ENCODE data around the gene YTHDF1. TPM values are rescaled to one million over a fixed set of nuclear protein-coding genes. Genes with fewer than 3 reads are reported as not detected.

The YTHDF1 gene
- total and polyA plus RNA-seq, 2 donors (not counting 1 experiment from before 2014, with no cell fraction given) = 25.3 to 40.5 TPM

GRCh38 chr20:63164484-63165355 is 51.2 kb downstream of the YTHDF1 start:
- WGBS (ENCODE audit: insufficient coverage) = 82% methylated on average over 22 of the region's 24 CpGs
- H3K27ac ChIP-seq (ENCODE audit: low read length in 2 of 2) = no peak overlapping the region
- no peaks in the 10 kb centered on the region for H4K20me1 ChIP-seq (ENCODE audit: control insufficient read depth, insufficient read depth, low read length, poor library complexity, severe bottlenecking)
- H3K4me3 ChIP-seq (ENCODE audit: control extremely low read depth in 1 of 5, extremely low read depth in 1 of 5, insufficient read depth in 1 of 5, low read depth in 2 of 5, low read length in 4 of 5) = no peak overlapping the region
- Mint-ChIP-seq H3K27me3 (peaks cover 20% of the 10 kb centered on the region), H3K27ac (no peak overlapping the region), H3K4me3 (no peak overlapping the region), H3K9me3 (ENCODE audit: insufficient read depth) (no peaks in the 10 kb centered on the region), H3K4me1 (no peaks in the 10 kb centered on the region)
- no peak overlapping the region for H3K4me2 ChIP-seq (replicated peaks; ENCODE audit: low read depth, low read length, poor library complexity, severe bottlenecking)
- ChIA-PET POLR2A (no interaction called here), CTCF (interaction anchor here (0.5 kb wide), 1 partner anchor 26 kb away, joined by 3 read pairs; no protein-coding TSS in a partner anchor)
- no peaks in the 10 kb centered on the region for H3K79me2 ChIP-seq (ENCODE audit: control insufficient read depth, insufficient read depth, low read length)
- intact Hi-C loops (cut with micrococcal nuclease) = no loop called here
- H3K9me3 ChIP-seq (ENCODE audit: control extremely low read depth in 1 of 3, control insufficient read depth in 2 of 3, insufficient read depth in 1 of 3, low read length in 2 of 3) = no peaks in the 10 kb centered on the region
- no peak for TF ChIP-seq CTCF (IDR thresholded peaks at IDR 0.05)
- TF ChIP-seq EZH2 (IDR thresholded peaks at IDR 0.05; ENCODE audit: borderline replicate concordance, insufficient read depth, low read depth, low read length, poor library complexity, severe bottlenecking) = no peak
- H3K27me3 ChIP-seq (replicated peaks in 1 of 4; ENCODE audit: control extremely low read depth in 1 of 4, control insufficient read depth in 3 of 4, insufficient read depth in 4 of 4, low read length in 3 of 4) = no peaks in the 10 kb centered on the region
- no peak for ATAC-seq (ENCODE audit: low read depth)
- DNase-seq = no peak
- H3K36me3 ChIP-seq (replicated peaks in 1 of 2; ENCODE audit: control extremely low read depth in 1 of 2, control insufficient read depth in 1 of 2, extremely low read depth in 1 of 2, insufficient read depth in 2 of 2, low read length in 1 of 2) = no peaks in the 10 kb centered on the region
- no peaks in the 10 kb centered on the region for H3K4me1 ChIP-seq (ENCODE audit: control insufficient read depth in 2 of 2, insufficient read depth in 2 of 2, low read length in 2 of 2)
- H3K9ac ChIP-seq (ENCODE audit: low read length) = no peak overlapping the region
- H2AFZ ChIP-seq (ENCODE audit: insufficient read depth, low read depth, low read length, poor library complexity, severe bottlenecking) = no peak overlapping the region
